22Rv1 (cell line): ENCODE data around the gene MT1E.

Experiments used
- ZFX ChIP-seq: fragments of 450-650 bp; IDR thresholded peaks from 2 replicates; pipeline ENCODE4 v1.6.1; 2017; ENCODE audit warnings: antibody characterized with exemption, borderline replicate concordance
- TF ChIP-seq, protein P1 (sequence below): fragments of 450-650 bp; IDR thresholded peaks from 2 replicates; pipeline ENCODE4 v1.5.1; 2017; ENCODE audit warnings: mild to moderate bottlenecking

DNA sequence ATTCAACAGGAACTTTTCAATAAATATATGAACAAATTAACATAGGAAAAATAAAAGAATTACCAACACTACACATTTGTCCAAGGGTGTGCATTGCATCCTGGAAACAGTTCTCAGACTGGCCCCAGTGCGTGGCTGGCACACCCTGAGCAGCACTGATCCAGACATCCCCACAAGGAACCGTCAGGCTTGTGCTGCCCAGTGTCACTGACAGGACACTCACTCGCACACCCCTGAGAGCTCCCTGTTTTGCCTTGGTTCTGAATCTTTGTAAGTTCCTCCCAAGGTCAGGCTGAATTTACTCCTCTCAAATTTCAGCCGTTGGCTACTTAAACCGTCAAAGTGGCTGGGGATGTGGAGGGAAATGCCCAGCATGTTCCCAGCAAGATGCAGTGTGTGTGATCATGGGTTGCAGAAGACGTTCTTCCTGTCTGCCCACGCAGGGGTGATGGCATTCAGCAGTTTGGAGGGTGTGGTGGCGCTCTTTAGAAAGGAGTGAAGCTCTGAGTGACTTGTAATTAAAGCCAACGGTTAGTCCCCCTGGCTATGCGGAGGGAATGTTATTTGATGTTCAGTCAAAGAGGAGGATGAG is 15.5 kb upstream of the MT1E start:
- TF ChIP-seq, protein P1, sequence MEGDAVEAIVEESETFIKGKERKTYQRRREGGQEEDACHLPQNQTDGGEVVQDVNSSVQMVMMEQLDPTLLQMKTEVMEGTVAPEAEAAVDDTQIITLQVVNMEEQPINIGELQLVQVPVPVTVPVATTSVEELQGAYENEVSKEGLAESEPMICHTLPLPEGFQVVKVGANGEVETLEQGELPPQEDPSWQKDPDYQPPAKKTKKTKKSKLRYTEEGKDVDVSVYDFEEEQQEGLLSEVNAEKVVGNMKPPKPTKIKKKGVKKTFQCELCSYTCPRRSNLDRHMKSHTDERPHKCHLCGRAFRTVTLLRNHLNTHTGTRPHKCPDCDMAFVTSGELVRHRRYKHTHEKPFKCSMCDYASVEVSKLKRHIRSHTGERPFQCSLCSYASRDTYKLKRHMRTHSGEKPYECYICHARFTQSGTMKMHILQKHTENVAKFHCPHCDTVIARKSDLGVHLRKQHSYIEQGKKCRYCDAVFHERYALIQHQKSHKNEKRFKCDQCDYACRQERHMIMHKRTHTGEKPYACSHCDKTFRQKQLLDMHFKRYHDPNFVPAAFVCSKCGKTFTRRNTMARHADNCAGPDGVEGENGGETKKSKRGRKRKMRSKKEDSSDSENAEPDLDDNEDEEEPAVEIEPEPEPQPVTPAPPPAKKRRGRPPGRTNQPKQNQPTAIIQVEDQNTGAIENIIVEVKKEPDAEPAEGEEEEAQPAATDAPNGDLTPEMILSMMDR: no peak
- no peak for TF ChIP-seq ZFX
